Adrenal gland (tissue), 12 donors: Measurements from ENCODE around the gene APBB2. TPM values are rescaled to one million over a fixed set of nuclear protein-coding genes. Genes with fewer than 3 reads are reported as not detected.

Source experiments
- DNase-seq, 7 donors: peaks; one replicate each; pipeline ENCODE4 v3.0.0-alpha.2; 2019 to 2020
- H3K27ac ChIP-seq, 5 donors: fragments of 200-600 bp; sonication (generic) in 4 of 5; 1 replicate in 3 of 5; 2 replicates in 2 of 5; pipeline versions ENCODE4 v1.5.1 to v1.8.0; 2016 to 2020; ENCODE audit warnings: mild to moderate bottlenecking in 1 of 5
- H3K27me3 ChIP-seq: fragments of 200-600 bp; 2 replicates; pipeline ENCODE4 v1.8.0; 2021
- H3K36me3 ChIP-seq, 2 donors: fragments of 200-600 bp; replicated peaks in 1 of 2; 1 replicate in 1 of 2; 2 replicates in 1 of 2; pipeline versions ENCODE4 v1.5.1 to v1.8.0; 2018 to 2022
- H3K4me1 ChIP-seq, 2 donors: fragments of 200-600 bp; replicated peaks in 1 of 2; 1 replicate in 1 of 2; 2 replicates in 1 of 2; pipeline versions ENCODE4 v1.5.1 to v1.8.0; 2018 to 2021
- H3K4me3 ChIP-seq, 4 donors: fragments of 200-600 bp; sonication (generic) in 3 of 4; one replicate each; pipeline ENCODE4 v1.5.1; 2016 to 2018
- H3K9me3 ChIP-seq, 3 donors: fragments of 200-600 bp; sonication (generic) in 1 of 3; replicated peaks in 1 of 3; 1 replicate in 2 of 3; 2 replicates in 1 of 3; pipeline versions ENCODE4 v1.5.1 to v1.8.0; 2016 to 2021
- CTCF ChIP-seq, 6 experiments: fragments of 450-650 bp in 4 of 6; fragments of 200-600 bp in 2 of 6; sonication (generic) in 1 of 6; IDR thresholded peaks; 1 replicate in 5 of 6; 2 replicates in 1 of 6; pipeline versions ENCODE4 v1.5.1 to v1.8.0; 2016 to 2021; ENCODE audit warnings: antibody characterized with exemption in 6 of 6, mild to moderate bottlenecking in 2 of 6, moderate library complexity in 1 of 6
- POLR2A ChIP-seq, 2 donors: fragments of 450-650 bp; IDR thresholded peaks; one replicate each; pipeline ENCODE4 v1.6.1; 2017; ENCODE audit warnings: antibody characterized with exemption in 2 of 2, mild to moderate bottlenecking in 2 of 2, moderate library complexity in 1 of 2
- WGBS, 4 donors: extraction: QIAGEN DNeasy Blood & Tissue Kit in 2 of 4; methylation state at CpG; one replicate each; pipeline versions ENCODE4 v1.1.5 to v1.1.7; 2013 to 2017; 5-methylcytosine and 5-hydroxymethylcytosine counted together
- intact Hi-C, 2 donors: fragments of 100-400 bp; cut with DNase I; formaldehyde crosslinking; loops; one replicate each; pipeline versions ENCODE4 v1.14.1 to v1.15.0; 2022 to 2023
- polyA plus RNA-seq, 3 donors: library from polyadenylated mRNA; stranded (reverse); fragments of 200-250 nt in 2 of 3; fragments of 350-450 nt in 1 of 3; fragmentation: Illumina TruSeq in 1 of 3; extraction: RNeasy Lipid Tissue Mini Kit (QIAGEN cat#74804) in 1 of 3; gene quantifications; one replicate each; pipeline ENCODE4 v1.2.3, GENCODE V29; 2013 to 2014
- total RNA-seq, 9 donors: library from RNA; depleted of rRNA in 4 of 9; stranded (reverse); fragments of >200 nt in 4 of 9; fragments of 120-200 nt in 1 of 9; fragmentation: NEBNext Ultra II Directional in 1 of 9; extraction: Animal tissue kit (Norgen Biotek cat#: 25700) in 1 of 9; gene quantifications; one replicate each; pipeline versions ENCODE4 v1.1.0 to v1.2.4, GENCODE V29; 2013 to 2023
- donor health status: healthy with polysubstance abuse.
- donor health status: Bipolar disorder and iron deficiency.
- donor health status: DM: yes; HTN: yes; CAD: no.
- donor health status: DM: no; HTN: no; CAD: no.
- donor health status: DM: no; HTN: no; CAD: no.
- donor health status: DM: yes; HTN: yes; CAD: no.

The APBB2 gene
- total and polyA plus RNA-seq, 12 donors, result 12.4 to 135 (median 39.7) TPM

- H3K36me3 ChIP-seq, result no peaks in the 10 kb centered on the region
- no peaks in the 10 kb centered on the region for H3K9me3 ChIP-seq
- H3K4me3 ChIP-seq, result no peak overlapping the region
- H3K4me1 ChIP-seq, result peaks cover 30 to 44% of the 10 kb centered on the region in 2 donors
- H3K27me3 ChIP-seq, result no peaks in the 10 kb centered on the region
- intact Hi-C loops, result no loop called here
- H3K27ac ChIP-seq, result peak overlapping the region in 1 of 5 donors; percentile 9
- TF ChIP-seq CTCF (IDR thresholded peaks at IDR 0.05) (no peak), POLR2A (IDR thresholded peaks at IDR 0.05) (no peak)
- WGBS, 4 donors, result 63 to 83% (median 65%) methylated on average over 1 of the region's 1 CpG
- DNase-seq, result no peak
These were observed 38.0 kb downstream of the APBB2 start for GRCh38 chr4:41176340-41176739.

GRCh38 chr4:41175794-41176193 is 38.5 kb downstream of the APBB2 start:
- no peaks in the 10 kb centered on the region for H3K27me3 ChIP-seq
- H3K9me3 ChIP-seq, result no peaks in the 10 kb centered on the region
- TF ChIP-seq CTCF (IDR thresholded peaks at IDR 0.05) (no peak), POLR2A (IDR thresholded peaks at IDR 0.05) (no peak)
- H3K27ac ChIP-seq, result no peak overlapping the region
- DNase-seq, result no peak
- H3K4me1 ChIP-seq, result peaks cover 30 to 44% of the 10 kb centered on the region in 2 donors
- H3K36me3 ChIP-seq, result no peaks in the 10 kb centered on the region
- intact Hi-C loops, result no loop called here
- no peak overlapping the region for H3K4me3 ChIP-seq

GRCh38 chr4:41174444-41174843 is 39.9 kb downstream of the APBB2 start:
- Histone ChIP-seq H3K4me3 (no peak overlapping the region), H3K9me3 (no peaks in the 10 kb centered on the region), H3K27ac (no peak overlapping the region), H3K4me1 (peaks cover 30 to 37% of the 10 kb centered on the region in 2 donors), H3K27me3 (no peaks in the 10 kb centered on the region), H3K36me3 (no peaks in the 10 kb centered on the region)
- TF ChIP-seq POLR2A (IDR thresholded peaks at IDR 0.05) (no peak), CTCF (IDR thresholded peaks at IDR 0.05) (no peak)
- DNase-seq, result no peak
- intact Hi-C loops, result no loop called here
- WGBS, 4 donors, result 90 to 99% (median 97%) methylated on average over 4 of the region's 4 CpGs

- no peaks in the 10 kb centered on the region for H3K27me3 ChIP-seq
- no peak for DNase-seq
- H3K9me3 ChIP-seq, result no peaks in the 10 kb centered on the region
- TF ChIP-seq CTCF (IDR thresholded peaks at IDR 0.05) (no peak), POLR2A (IDR thresholded peaks at IDR 0.05) (no peak)
- intact Hi-C loops, result no loop called here
- no peak overlapping the region for H3K27ac ChIP-seq
- peaks cover 15 to 21% of the 10 kb centered on the region in 2 donors for H3K4me1 ChIP-seq
- H3K36me3 ChIP-seq, result no peaks in the 10 kb centered on the region
- no peak overlapping the region for H3K4me3 ChIP-seq
- 78 to 90% (median 83%) methylated on average over 2 of the region's 2 CpGs for WGBS, 4 donors
These were observed 41.6 kb downstream of the APBB2 start for GRCh38 chr4:41172786-41173185.
